ENCODE measurements around the gene TENM3.

TENM3 gene

GRCh38 chr4:182770996-182771514 is 527.9 kb downstream of the TENM3 start:
- no peaks in the 10 kb centered on the region for H3K27me3 ChIP-seq (ENCODE audit: low read depth, low read length)
- no peak overlapping the region for H3K27ac ChIP-seq (ENCODE audit: low read length)
- H3K36me3 ChIP-seq (replicated peaks; ENCODE audit: low read depth, low read length), result no peaks in the 10 kb centered on the region
- H2AFZ ChIP-seq (ENCODE audit: low read depth, low read length), result no peak overlapping the region
- no peaks in the 10 kb centered on the region for H4K20me1 ChIP-seq (ENCODE audit: insufficient read depth, low read length)
- no peak overlapping the region for H3K4me2 ChIP-seq (ENCODE audit: low read length)
- H3K9me3 ChIP-seq (ENCODE audit: insufficient read depth, low read length), result no peaks in the 10 kb centered on the region; the same call in 1 of the 2 replicates
- H3K79me2 ChIP-seq (ENCODE audit: low read length), result no peaks in the 10 kb centered on the region
- no peak overlapping the region for H3K9ac ChIP-seq (ENCODE audit: low read length)
- no peak overlapping the region for H3K4me3 ChIP-seq (ENCODE audit: low read length)
- no peak for TF ChIP-seq CTCF (IDR thresholded peaks at IDR 0.05; ENCODE audit: low read depth, low read length)
- no peak for TF ChIP-seq EZH2phosphoT487 (IDR thresholded peaks at IDR 0.05; ENCODE audit: low read depth)
- H3K4me1 ChIP-seq (ENCODE audit: low read length), result no peaks in the 10 kb centered on the region

- no peak overlapping the region for H2AFZ ChIP-seq (ENCODE audit: low read depth, low read length)
- TF ChIP-seq CTCF (IDR thresholded peaks at IDR 0.05; ENCODE audit: low read depth, low read length) (no peak), EZH2phosphoT487 (IDR thresholded peaks at IDR 0.05; ENCODE audit: low read depth) (no peak)
- H4K20me1 ChIP-seq (ENCODE audit: insufficient read depth, low read length), result no peaks in the 10 kb centered on the region
- H3K9ac ChIP-seq (ENCODE audit: low read length), result no peak overlapping the region
- H3K4me1 ChIP-seq (ENCODE audit: low read length), result no peaks in the 10 kb centered on the region
- H3K36me3 ChIP-seq (replicated peaks; ENCODE audit: low read depth, low read length), result no peaks in the 10 kb centered on the region
- H3K9me3 ChIP-seq (ENCODE audit: insufficient read depth, low read length), result no peaks in the 10 kb centered on the region
- no peaks in the 10 kb centered on the region for H3K79me2 ChIP-seq (ENCODE audit: low read length)
- no peak overlapping the region for H3K4me2 ChIP-seq (ENCODE audit: low read length)
- no peak overlapping the region for H3K27ac ChIP-seq (ENCODE audit: low read length)
- no peak overlapping the region for H3K4me3 ChIP-seq (ENCODE audit: low read length)
- H3K27me3 ChIP-seq (ENCODE audit: low read depth, low read length), result no peaks in the 10 kb centered on the region
These were observed 531.9 kb downstream of the TENM3 start for GRCh38 chr4:182775075-182775474.

- Histone ChIP-seq H3K4me2 (ENCODE audit: low read length) (no peak overlapping the region), H3K27me3 (ENCODE audit: low read depth, low read length) (no peaks in the 10 kb centered on the region), H4K20me1 (ENCODE audit: insufficient read depth, low read length) (no peaks in the 10 kb centered on the region), H3K4me1 (ENCODE audit: low read length) (no peaks in the 10 kb centered on the region), H3K79me2 (ENCODE audit: low read length) (no peaks in the 10 kb centered on the region), H2AFZ (ENCODE audit: low read depth, low read length) (no peak overlapping the region), H3K27ac (ENCODE audit: low read length) (no peak overlapping the region), H3K36me3 (replicated peaks; ENCODE audit: low read depth, low read length) (no peaks in the 10 kb centered on the region), H3K9me3 (ENCODE audit: insufficient read depth, low read length) (no peaks in the 10 kb centered on the region), H3K4me3 (ENCODE audit: low read length) (no peak overlapping the region), H3K9ac (ENCODE audit: low read length) (no peak overlapping the region)
- TF ChIP-seq EZH2phosphoT487 (IDR thresholded peaks at IDR 0.05; ENCODE audit: low read depth), result no peak
- no peak for TF ChIP-seq CTCF (IDR thresholded peaks at IDR 0.05; ENCODE audit: low read depth, low read length)
These were observed 533.3 kb downstream of the TENM3 start for GRCh38 chr4:182776376-182777105.

- no peak overlapping the region for H3K4me3 ChIP-seq (ENCODE audit: low read length)
- no peaks in the 10 kb centered on the region for H3K36me3 ChIP-seq (replicated peaks; ENCODE audit: low read depth, low read length)
- H3K9ac ChIP-seq (ENCODE audit: low read length), result no peak overlapping the region
- H3K27ac ChIP-seq (ENCODE audit: low read length), result no peak overlapping the region
- TF ChIP-seq CTCF (IDR thresholded peaks at IDR 0.05; ENCODE audit: low read depth, low read length) (no peak), EZH2phosphoT487 (IDR thresholded peaks at IDR 0.05; ENCODE audit: low read depth) (no peak)
- no peaks in the 10 kb centered on the region for H3K4me1 ChIP-seq (ENCODE audit: low read length)
- H3K27me3 ChIP-seq (ENCODE audit: low read depth, low read length), result no peaks in the 10 kb centered on the region
- no peak overlapping the region for H3K4me2 ChIP-seq (ENCODE audit: low read length)
- no peaks in the 10 kb centered on the region for H4K20me1 ChIP-seq (ENCODE audit: insufficient read depth, low read length)
- H3K79me2 ChIP-seq (ENCODE audit: low read length), result no peaks in the 10 kb centered on the region
- no peaks in the 10 kb centered on the region for H3K9me3 ChIP-seq (ENCODE audit: insufficient read depth, low read length)
- H2AFZ ChIP-seq (ENCODE audit: low read depth, low read length), result no peak overlapping the region
These were observed 535.2 kb downstream of the TENM3 start for GRCh38 chr4:182778222-182778982.
